Esophagus muscularis mucosa (tissue), 3 donors: ENCODE data around the gene KANK3.

Experiments used
- POLR2A ChIP-seq: fragments of 450-650 bp; IDR thresholded peaks from one replicate; pipeline ENCODE4 v1.6.1; 2017; ENCODE audit warnings: antibody characterized with exemption, moderate library complexity, mild to moderate bottlenecking, low read depth
- POLR2AphosphoS5 ChIP-seq, 2 donors: sonication (generic); formaldehyde crosslinking; IDR thresholded peaks; one replicate each; pipeline ENCODE4 v1.6.1; 2017; ENCODE audit warnings: antibody characterized with exemption in 2 of 2
- TF ChIP-seq, protein P1 (sequence below), 3 experiments: fragments of 200-600 bp in 2 of 3; fragments of 450-650 bp in 1 of 3; sonication (generic) in 2 of 3; IDR thresholded peaks; one replicate each; pipeline ENCODE4 v1.5.1; 2017 to 2019; ENCODE audit warnings: antibody characterized with exemption in 3 of 3, mild to moderate bottlenecking in 2 of 3, moderate library complexity in 1 of 3

DNA sequence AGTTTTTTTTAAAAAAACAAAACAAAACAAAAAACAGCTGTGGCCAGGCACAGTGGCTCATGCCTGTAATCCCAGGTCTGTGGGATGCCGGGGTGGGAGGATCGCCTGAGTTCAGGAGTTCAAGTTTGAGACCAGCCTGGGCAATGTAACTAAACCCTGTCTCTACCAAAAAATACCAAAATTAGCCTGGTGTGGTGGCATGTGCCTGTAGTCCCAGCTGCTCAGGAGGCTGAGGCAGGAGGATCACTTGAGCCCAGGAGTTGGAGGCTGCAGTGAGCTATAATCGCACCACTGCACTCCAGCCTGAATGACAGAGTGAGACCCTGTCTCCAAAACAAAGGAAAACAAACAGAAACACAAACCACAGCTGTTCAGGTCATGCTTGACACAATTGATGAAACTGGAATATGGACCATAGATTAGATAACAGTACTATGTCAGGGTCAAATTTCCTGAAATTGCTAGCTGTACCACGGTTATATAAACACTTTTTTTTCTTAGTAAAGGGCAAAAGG, 14.0 kb upstream of the KANK3 start:
- TF ChIP-seq, protein P1, sequence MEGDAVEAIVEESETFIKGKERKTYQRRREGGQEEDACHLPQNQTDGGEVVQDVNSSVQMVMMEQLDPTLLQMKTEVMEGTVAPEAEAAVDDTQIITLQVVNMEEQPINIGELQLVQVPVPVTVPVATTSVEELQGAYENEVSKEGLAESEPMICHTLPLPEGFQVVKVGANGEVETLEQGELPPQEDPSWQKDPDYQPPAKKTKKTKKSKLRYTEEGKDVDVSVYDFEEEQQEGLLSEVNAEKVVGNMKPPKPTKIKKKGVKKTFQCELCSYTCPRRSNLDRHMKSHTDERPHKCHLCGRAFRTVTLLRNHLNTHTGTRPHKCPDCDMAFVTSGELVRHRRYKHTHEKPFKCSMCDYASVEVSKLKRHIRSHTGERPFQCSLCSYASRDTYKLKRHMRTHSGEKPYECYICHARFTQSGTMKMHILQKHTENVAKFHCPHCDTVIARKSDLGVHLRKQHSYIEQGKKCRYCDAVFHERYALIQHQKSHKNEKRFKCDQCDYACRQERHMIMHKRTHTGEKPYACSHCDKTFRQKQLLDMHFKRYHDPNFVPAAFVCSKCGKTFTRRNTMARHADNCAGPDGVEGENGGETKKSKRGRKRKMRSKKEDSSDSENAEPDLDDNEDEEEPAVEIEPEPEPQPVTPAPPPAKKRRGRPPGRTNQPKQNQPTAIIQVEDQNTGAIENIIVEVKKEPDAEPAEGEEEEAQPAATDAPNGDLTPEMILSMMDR (IDR thresholded peaks at IDR 0.05), result no peak
- TF ChIP-seq POLR2A (no peak), POLR2AphosphoS5 (IDR thresholded peaks at IDR 0.05) (no peak)
